Gastrocnemius medialis (tissue), 4 donors: ENCODE results near the gene TGDS. TPM values are rescaled to one million over a fixed set of nuclear protein-coding genes. Genes with fewer than 3 reads are reported as not detected.

ENCODE experiments used
- ATAC-seq, 2 donors: fragments of 150-250 bp; one replicate each; pipeline ENCODE4 v1.9.1; 2016
- DNase-seq, 2 donors: peaks; one replicate each; pipeline ENCODE4 v3.0.0-alpha.2; 2019
- H3K27ac ChIP-seq, 4 donors: fragments of 200-600 bp; sonication (generic); 1 replicate in 1 of 4; 2 replicates in 3 of 4; pipeline ENCODE4 v1.5.1; 2016 to 2018; ENCODE audit warnings: mild to moderate bottlenecking in 2 of 4, moderate library complexity in 1 of 4
- H3K27me3 ChIP-seq, 3 donors: fragments of 200-600 bp; sonication (generic) in 2 of 3; 1 replicate in 1 of 3; 2 replicates in 2 of 3; pipeline versions ENCODE4 v1.5.1 to v1.6.0; 2016 to 2019; ENCODE audit warnings: mild to moderate bottlenecking in 1 of 3, moderate library complexity in 1 of 3
- H3K36me3 ChIP-seq, 2 donors: fragments of 200-600 bp; sonication (generic) in 1 of 2; one replicate each; pipeline ENCODE4 v1.5.1; 2017 to 2018
- H3K4me1 ChIP-seq, 2 donors: fragments of 200-600 bp; sonication (generic) in 1 of 2; one replicate each; pipeline ENCODE4 v1.5.1; 2016 to 2017; ENCODE audit warnings: mild to moderate bottlenecking in 2 of 2
- H3K4me3 ChIP-seq, 4 donors: fragments of 200-600 bp; sonication (generic) in 3 of 4; 1 replicate in 1 of 4; 2 replicates in 3 of 4; pipeline ENCODE4 v1.5.1; 2016 to 2019; ENCODE audit warnings: mild to moderate bottlenecking in 2 of 4
- H3K9me3 ChIP-seq, 3 donors: fragments of 200-600 bp; sonication (generic) in 2 of 3; 1 replicate in 1 of 3; 2 replicates in 2 of 3; pipeline ENCODE4 v1.5.1; 2016 to 2019
- CTCF ChIP-seq, 5 experiments: fragments of 450-650 bp in 3 of 5; fragments of 200-600 bp in 2 of 5; sonication (generic) in 2 of 5; IDR thresholded peaks in 4 of 5; conservative IDR thresholded peaks in 1 of 5; 1 replicate in 4 of 5; 2 replicates in 1 of 5; pipeline ENCODE4 v1.5.1; 2016 to 2019; ENCODE audit warnings: antibody characterized with exemption in 5 of 5, mild to moderate bottlenecking in 3 of 5, moderate library complexity in 3 of 5
- POLR2A ChIP-seq, 2 donors: fragments of 450-650 bp; IDR thresholded peaks; one replicate each; pipeline ENCODE4 v1.6.1; 2017; ENCODE audit warnings: antibody characterized with exemption in 2 of 2, mild to moderate bottlenecking in 2 of 2, moderate library complexity in 2 of 2
- in situ Hi-C, 4 donors: fragments of 200-750 bp; cut with MboI; loops; one replicate each; pipeline versions ENCODE4 v1.15.0 to v1.8.0; 2017; ENCODE audit warnings: low sequenced_read_pairs in 4 of 4
- intact Hi-C: fragments of 100-400 bp; cut with DNase I; formaldehyde crosslinking; loops from one replicate; pipeline ENCODE4 v1.15.1; 2023; ENCODE audit warnings: low total_unique reads
- total RNA-seq, 4 donors: library from RNA; depleted of rRNA; stranded (reverse); fragments of >200 nt; gene quantifications; one replicate each; pipeline versions ENCODE4 v1.1.0 to v1.2.3, GENCODE V29; 2016

TGDS gene
- total RNA-seq, 4 donors from 2014 or later = 2.9 to 6.0 (median 4.0) TPM

DNA sequence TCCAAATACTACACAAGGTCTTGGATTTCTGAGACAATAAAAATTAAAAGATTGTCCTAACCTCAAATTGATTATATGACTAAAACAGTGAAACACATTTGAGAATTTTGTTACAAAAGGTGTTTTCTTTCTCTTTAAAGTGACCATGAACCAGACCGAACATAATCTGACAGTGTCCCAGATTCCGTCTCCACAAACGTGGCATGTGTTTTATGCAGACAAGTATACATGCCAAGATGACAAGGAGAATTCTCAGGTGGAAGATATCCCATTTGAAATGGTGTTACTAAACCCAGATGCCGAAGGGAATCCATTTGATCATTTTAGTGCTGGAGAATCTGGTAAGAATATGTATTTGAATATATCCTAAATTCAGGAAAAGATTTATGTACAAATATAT lies 16.1 kb upstream of the TGDS start:
- TF ChIP-seq CTCF (IDR thresholded peaks at IDR 0.05 in 4 of 5, conservative IDR thresholded peaks at IDR 0.05 in 1 of 5) (no peak), POLR2A (IDR thresholded peaks at IDR 0.05) (no peak)
- H3K9me3 ChIP-seq = no peaks in the 10 kb centered on the region
- in situ Hi-C loops (loop anchor here in 1 of 4 donors (10.0 kb wide), 1 partner anchor 177 kb away; no protein-coding TSS in a partner anchor), intact Hi-C loops (no loop called here)
- H3K4me3 ChIP-seq = no peak overlapping the region
- H3K27me3 ChIP-seq = no peaks in the 10 kb centered on the region
- ATAC-seq = no peak
- H3K27ac ChIP-seq = no peak overlapping the region
- H3K4me1 ChIP-seq = no peaks in the 10 kb centered on the region
- no peak for DNase-seq
- no peaks in the 10 kb centered on the region for H3K36me3 ChIP-seq

DNA sequence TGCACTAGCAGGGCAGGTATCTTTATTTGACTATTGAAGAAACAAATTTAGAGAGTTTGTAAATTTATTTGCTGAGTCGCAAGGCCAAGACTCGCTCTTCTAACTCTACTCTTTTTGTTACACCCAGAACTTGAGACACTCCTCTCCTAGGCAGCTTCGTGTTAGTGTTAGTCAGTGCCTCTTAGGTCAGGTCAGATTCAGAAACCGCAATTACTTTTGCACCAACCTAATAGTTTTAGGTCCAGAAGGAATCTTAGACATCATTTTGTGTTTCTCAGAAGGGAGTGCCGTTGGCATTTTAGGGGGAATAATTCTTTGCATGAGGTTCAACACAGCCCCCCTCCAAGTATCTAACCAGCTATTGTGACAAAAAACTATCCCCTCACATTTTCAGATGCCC lies 14.5 kb upstream of the TGDS start:
- TF ChIP-seq POLR2A (IDR thresholded peaks at IDR 0.05) (no peak), CTCF (IDR thresholded peaks at IDR 0.05 in 4 of 5, conservative IDR thresholded peaks at IDR 0.05 in 1 of 5) (no peak)
- H3K4me3 ChIP-seq = no peak overlapping the region
- H3K27ac ChIP-seq = no peak overlapping the region
- no peaks in the 10 kb centered on the region for H3K4me1 ChIP-seq
- no peak for DNase-seq
- intact Hi-C loops (no loop called here), in situ Hi-C loops (loop anchor here in 1 of 4 donors (10.0 kb wide), 1 partner anchor 176 kb away; no protein-coding TSS in a partner anchor)
- H3K27me3 ChIP-seq = no peaks in the 10 kb centered on the region
- ATAC-seq = no peak
- no peaks in the 10 kb centered on the region for H3K9me3 ChIP-seq
- no peaks in the 10 kb centered on the region for H3K36me3 ChIP-seq

- intact Hi-C loops (no loop called here), in situ Hi-C loops (no loop called here)
- Histone ChIP-seq H3K27ac (no peak overlapping the region), H3K4me3 (no peak overlapping the region), H3K4me1 (no peaks in the 10 kb centered on the region), H3K9me3 (no peaks in the 10 kb centered on the region), H3K36me3 (no peaks in the 10 kb centered on the region), H3K27me3 (no peaks in the 10 kb centered on the region)
- no peak for DNase-seq
- TF ChIP-seq CTCF (IDR thresholded peaks at IDR 0.05 in 4 of 5, conservative IDR thresholded peaks at IDR 0.05 in 1 of 5) (no peak), POLR2A (IDR thresholded peaks at IDR 0.05) (no peak)
- ATAC-seq = no peak
Observed at GRCh38 chr13:94609196-94609595, 13.2 kb upstream of the TGDS start.

- Histone ChIP-seq H3K36me3 (no peaks in the 10 kb centered on the region), H3K27ac (no peak overlapping the region), H3K4me1 (no peaks in the 10 kb centered on the region), H3K4me3 (no peak overlapping the region), H3K27me3 (no peaks in the 10 kb centered on the region), H3K9me3 (no peaks in the 10 kb centered on the region)
- DNase-seq = no peak
- no peak for ATAC-seq
- in situ Hi-C loops = no loop called here
- no peak for TF ChIP-seq POLR2A (IDR thresholded peaks at IDR 0.05)
- no peak for TF ChIP-seq CTCF (IDR thresholded peaks at IDR 0.05 in 4 of 5, conservative IDR thresholded peaks at IDR 0.05 in 1 of 5)
- intact Hi-C loops = no loop called here
Observed at GRCh38 chr13:94608586-94608985, 12.6 kb upstream of the TGDS start.

GRCh38 chr13:94607939-94608338 lies 12.0 kb upstream of the TGDS start:
- H3K27ac ChIP-seq = no peak overlapping the region
- in situ Hi-C loops (no loop called here), intact Hi-C loops (no loop called here)
- ATAC-seq = no peak
- no peaks in the 10 kb centered on the region for H3K9me3 ChIP-seq
- no peak overlapping the region for H3K4me3 ChIP-seq
- H3K27me3 ChIP-seq = no peaks in the 10 kb centered on the region
- H3K36me3 ChIP-seq = no peaks in the 10 kb centered on the region
- TF ChIP-seq POLR2A (IDR thresholded peaks at IDR 0.05) = no peak
- no peak for TF ChIP-seq CTCF (IDR thresholded peaks at IDR 0.05 in 4 of 5, conservative IDR thresholded peaks at IDR 0.05 in 1 of 5)
- H3K4me1 ChIP-seq = peaks cover 0 to 3% of the 10 kb centered on the region in 2 donors
- DNase-seq = no peak
